AG04449 (cell line): Measurements from ENCODE around the gene TNNI2.

ENCODE experiments used
- CTCF ChIA-PET: fragments of 350-600 bp; formaldehyde crosslinking; extraction: SDS; loops from one replicate; lab custom pipeline; 2021; ENCODE audit warnings: antibody characterized with exemption; lab: Yijun Ruan, JAX
- POLR2A ChIA-PET: fragments of 400-600, 350-600 bp; formaldehyde crosslinking; extraction: SDS; loops from one replicate; lab custom pipeline; 2020; ENCODE audit warnings: antibody characterized with exemption, inconsistent platforms; lab: Yijun Ruan, JAX
- DNase-seq: peaks from one replicate; pipeline ENCODE4 v3.0.0-alpha.2; 2010; ENCODE audit warnings: low read depth, low spot score
- H3K4me3 ChIP-seq: 2 replicates; pipeline ENCODE4 v1.5.1; 2011; ENCODE audit warnings: low read depth, mild to moderate bottlenecking, control low read depth, low read length
- TF ChIP-seq, protein P1 (sequence below): IDR thresholded peaks from one replicate; pipeline ENCODE4 v1.5.1; 2011; ENCODE audit warnings: mild to moderate bottlenecking, moderate library complexity, low read length, control low read depth, inconsistent platforms; ENCODE audit not compliant: insufficient read depth; ENCODE audit errors: missing control alignments

The TNNI2 gene

DNA sequence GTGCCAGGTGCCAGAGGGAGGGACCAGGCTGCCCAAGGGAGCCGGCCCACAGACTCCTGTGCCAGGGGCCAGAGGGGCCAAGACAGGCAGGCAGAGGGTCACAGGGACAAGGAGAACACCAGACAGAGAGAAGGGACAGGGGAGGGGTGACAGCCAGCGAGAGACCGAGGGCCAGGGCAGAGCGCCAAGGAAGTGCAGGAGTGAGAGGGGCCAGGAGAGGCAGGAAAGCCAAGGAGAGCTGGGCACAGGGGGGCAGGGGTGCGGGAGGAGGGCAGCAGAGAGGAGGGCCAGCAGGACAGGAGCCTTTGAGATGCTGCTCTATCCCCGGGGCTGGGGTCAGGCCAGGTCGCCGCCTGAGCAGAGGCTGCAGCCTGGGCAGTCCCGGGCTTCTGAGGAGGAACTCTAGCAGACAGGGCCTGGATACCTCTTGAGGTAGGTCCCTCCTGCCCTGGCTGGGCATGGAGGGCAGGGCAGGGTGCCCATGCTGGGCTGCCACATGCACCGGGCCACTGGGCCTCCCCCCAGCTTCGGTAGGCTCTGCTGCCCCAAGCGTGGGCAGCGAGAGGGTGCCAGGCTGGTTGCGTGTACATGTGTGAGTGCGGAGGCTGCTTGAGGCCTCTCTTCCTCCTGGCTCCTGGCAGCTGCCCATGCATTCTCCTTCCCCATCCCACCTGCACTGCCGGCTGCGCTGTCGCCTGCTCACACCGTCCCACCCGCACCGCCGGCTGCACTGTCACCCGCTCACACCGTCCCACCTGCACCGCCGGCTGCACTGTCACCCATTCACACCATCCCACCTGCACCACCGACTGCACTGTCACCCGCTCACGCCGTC is 26.3 kb downstream of the TNNI2 start:
- POLR2A ChIA-PET, result no interaction called here
- TF ChIP-seq, protein P1, sequence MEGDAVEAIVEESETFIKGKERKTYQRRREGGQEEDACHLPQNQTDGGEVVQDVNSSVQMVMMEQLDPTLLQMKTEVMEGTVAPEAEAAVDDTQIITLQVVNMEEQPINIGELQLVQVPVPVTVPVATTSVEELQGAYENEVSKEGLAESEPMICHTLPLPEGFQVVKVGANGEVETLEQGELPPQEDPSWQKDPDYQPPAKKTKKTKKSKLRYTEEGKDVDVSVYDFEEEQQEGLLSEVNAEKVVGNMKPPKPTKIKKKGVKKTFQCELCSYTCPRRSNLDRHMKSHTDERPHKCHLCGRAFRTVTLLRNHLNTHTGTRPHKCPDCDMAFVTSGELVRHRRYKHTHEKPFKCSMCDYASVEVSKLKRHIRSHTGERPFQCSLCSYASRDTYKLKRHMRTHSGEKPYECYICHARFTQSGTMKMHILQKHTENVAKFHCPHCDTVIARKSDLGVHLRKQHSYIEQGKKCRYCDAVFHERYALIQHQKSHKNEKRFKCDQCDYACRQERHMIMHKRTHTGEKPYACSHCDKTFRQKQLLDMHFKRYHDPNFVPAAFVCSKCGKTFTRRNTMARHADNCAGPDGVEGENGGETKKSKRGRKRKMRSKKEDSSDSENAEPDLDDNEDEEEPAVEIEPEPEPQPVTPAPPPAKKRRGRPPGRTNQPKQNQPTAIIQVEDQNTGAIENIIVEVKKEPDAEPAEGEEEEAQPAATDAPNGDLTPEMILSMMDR, result no peak
- no peak overlapping the region for H3K4me3 ChIP-seq
- CTCF ChIA-PET, result no interaction called here
- DNase-seq, result no peak

- no peak for DNase-seq
- ChIA-PET CTCF (interaction anchor here (0.7 to 2.1 kb wide), 2 partner anchors 16 to 172 kb away, joined by 4 to 10 read pairs; no protein-coding TSS in a partner anchor), POLR2A (no interaction called here)
- H3K4me3 ChIP-seq, result no peak overlapping the region
- TF ChIP-seq, protein P1, result no peak
Measured at GRCh38 chr11:1866226-1866625, 27.4 kb downstream of the TNNI2 start.

DNA sequence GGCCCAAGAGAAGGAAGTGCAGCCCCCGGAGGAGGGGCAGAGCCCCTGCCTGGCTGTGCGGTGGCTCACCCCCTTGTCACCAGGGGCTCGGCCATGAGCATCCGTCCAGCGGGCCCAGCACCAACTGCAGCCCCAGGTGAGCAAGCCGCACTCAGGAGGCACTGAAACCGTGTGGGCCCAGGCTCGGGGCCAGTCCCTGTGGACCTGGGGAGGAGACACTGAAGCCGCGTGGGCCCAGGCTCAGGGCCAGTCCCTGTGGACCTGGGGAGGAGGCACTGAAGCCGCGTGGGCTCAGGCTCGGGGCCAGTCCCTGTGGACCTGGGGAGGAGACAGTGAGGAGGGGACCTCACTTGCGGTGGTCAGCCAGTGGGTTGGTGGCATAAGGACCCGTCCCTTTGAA is 28.0 kb downstream of the TNNI2 start:
- POLR2A ChIA-PET, result no interaction called here
- DNase-seq, result no peak
- CTCF ChIA-PET, result interaction anchor here (2.1 kb wide), 1 partner anchor 16 kb away, joined by 10 read pairs; no protein-coding TSS in a partner anchor

GRCh38 chr11:1867381-1867780 is 28.6 kb downstream of the TNNI2 start:
- no peak overlapping the region for H3K4me3 ChIP-seq
- TF ChIP-seq, protein P1, result no peak
- ChIA-PET CTCF (interaction anchor here (2.1 kb wide), 1 partner anchor 15 kb away, joined by 10 read pairs; no protein-coding TSS in a partner anchor), POLR2A (no interaction called here)
- no peak for DNase-seq

More for the DNA sequence above, 28.0 kb downstream of the TNNI2 start:
- H3K4me3 ChIP-seq, result no peak overlapping the region
- TF ChIP-seq, protein P1, result no peak

DNA sequence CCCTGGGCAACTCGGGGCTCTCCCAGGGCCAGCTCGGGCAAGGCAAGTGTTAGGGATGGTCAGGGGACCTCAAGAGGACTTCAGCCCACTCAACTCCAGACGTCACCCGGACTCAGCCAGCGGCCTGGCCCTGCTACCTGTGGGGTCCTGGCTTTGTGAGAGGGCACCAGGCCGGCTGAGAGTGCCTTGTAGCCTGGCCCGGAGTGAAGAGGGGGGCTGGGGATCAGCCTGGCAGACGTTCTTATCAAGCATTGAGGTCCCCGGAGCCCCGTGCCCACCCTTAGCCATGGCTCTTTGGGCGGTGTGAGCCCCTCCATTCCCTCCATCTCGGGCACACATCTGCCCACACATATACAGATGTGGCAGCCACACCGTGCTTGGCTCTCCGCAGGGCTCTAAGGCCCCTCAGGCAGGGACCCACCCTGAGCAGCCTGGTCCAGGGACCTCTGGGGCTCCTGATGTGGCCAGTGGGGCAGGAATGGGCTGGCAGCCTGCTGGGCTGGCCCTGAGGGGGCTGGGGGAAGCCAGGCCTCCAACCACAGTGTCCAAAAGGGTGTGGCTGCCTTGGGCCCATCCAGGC is 29.4 kb downstream of the TNNI2 start:
- POLR2A ChIA-PET, result no interaction called here
- no peak overlapping the region for H3K4me3 ChIP-seq
- no peak for DNase-seq
- CTCF ChIA-PET, result interaction anchor here (3.4 kb wide), 1 partner anchor 14 kb away, joined by 18 read pairs; no protein-coding TSS in a partner anchor
- TF ChIP-seq, protein P1, result no peak
